Measurements from ENCODE around the gene CDK5R2. TPM values are rescaled to one million over a fixed set of nuclear protein-coding genes. Genes with fewer than 3 reads are reported as not detected.

The CDK5R2 gene
- total and polyA plus RNA-seq, 7 donors: 0.14 to 0.48 (median 0.36) TPM; not detected in 4

DNA sequence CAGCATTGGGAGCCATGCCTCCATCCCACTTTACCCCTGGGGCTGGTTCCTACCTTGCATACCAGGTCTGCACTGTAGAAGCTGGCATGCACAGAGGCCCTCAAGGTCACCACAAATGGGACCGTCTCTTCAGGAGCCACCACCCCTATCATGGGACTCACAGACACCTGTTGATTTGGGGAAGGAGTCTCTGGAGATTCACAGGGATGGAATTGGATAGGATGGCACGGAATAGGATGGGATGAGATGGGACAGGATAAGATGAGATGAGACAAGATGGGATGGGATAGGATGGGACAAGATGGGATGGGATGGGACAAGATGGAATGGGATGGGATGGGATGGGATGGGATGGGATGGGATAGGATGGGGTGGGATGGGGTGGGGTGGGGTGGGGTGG is 49.8 kb downstream of the CDK5R2 start:
- DNase-seq: no peak
- intact Hi-C loops (cut with DNase I): no loop called here
- Histone ChIP-seq H3K27me3 (peaks cover 0 to 52% (median 17%) of the 10 kb centered on the region in 3 donors), H3K9me3 (no peaks in the 10 kb centered on the region), H3K36me3 (no peaks in the 10 kb centered on the region), H3K4me3 (no peak overlapping the region), H3K4me1 (no peaks in the 10 kb centered on the region), H3K27ac (no peak overlapping the region)
- TF ChIP-seq EP300 (IDR thresholded peaks at IDR 0.05) (no peak), POLR2A (IDR thresholded peaks at IDR 0.05) (no peak), POLR2AphosphoS5 (IDR thresholded peaks at IDR 0.05) (no peak)
- TF ChIP-seq, protein P1, sequence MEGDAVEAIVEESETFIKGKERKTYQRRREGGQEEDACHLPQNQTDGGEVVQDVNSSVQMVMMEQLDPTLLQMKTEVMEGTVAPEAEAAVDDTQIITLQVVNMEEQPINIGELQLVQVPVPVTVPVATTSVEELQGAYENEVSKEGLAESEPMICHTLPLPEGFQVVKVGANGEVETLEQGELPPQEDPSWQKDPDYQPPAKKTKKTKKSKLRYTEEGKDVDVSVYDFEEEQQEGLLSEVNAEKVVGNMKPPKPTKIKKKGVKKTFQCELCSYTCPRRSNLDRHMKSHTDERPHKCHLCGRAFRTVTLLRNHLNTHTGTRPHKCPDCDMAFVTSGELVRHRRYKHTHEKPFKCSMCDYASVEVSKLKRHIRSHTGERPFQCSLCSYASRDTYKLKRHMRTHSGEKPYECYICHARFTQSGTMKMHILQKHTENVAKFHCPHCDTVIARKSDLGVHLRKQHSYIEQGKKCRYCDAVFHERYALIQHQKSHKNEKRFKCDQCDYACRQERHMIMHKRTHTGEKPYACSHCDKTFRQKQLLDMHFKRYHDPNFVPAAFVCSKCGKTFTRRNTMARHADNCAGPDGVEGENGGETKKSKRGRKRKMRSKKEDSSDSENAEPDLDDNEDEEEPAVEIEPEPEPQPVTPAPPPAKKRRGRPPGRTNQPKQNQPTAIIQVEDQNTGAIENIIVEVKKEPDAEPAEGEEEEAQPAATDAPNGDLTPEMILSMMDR (IDR thresholded peaks at IDR 0.05): no peak
- WGBS, 2 donors: 78 to 90% methylated on average over 2 of the region's 2 CpGs

DNA sequence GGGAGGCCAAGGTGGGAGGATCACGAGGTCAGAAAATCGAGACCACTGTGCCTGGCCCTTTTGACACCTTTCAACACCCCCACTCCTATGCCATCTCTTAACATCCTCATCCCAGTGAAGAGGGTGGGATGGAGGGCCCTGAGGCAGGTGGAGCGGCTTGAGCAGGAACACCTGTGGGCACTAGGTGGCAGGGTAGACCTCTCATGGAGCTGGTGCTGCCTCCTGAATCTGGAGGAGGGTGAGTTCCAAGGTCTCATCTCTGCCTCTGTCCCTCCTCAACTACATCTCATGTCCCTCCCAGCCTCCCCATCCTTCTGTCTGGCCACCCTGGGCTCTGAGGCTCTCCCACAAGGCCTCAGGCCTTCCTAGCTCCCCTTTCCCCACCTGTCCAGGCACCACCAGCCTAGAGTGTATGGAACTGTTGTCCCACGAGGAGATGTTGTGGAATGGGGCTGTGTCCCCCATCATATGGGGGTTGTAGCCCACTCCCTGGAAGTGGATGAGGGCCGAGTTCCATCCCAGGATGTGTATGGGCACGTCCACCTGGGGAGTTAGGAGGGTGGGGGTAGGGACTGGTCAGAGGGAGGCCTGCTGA is 50.8 kb downstream of the CDK5R2 start:
- no peak for DNase-seq
- Histone ChIP-seq H3K36me3 (no peaks in the 10 kb centered on the region), H3K4me3 (no peak overlapping the region), H3K4me1 (no peaks in the 10 kb centered on the region), H3K9me3 (no peaks in the 10 kb centered on the region), H3K27me3 (peaks cover 0 to 42% (median 13%) of the 10 kb centered on the region in 3 donors), H3K27ac (no peak overlapping the region)
- no peak for TF ChIP-seq POLR2A (IDR thresholded peaks at IDR 0.05)
- no peak for TF ChIP-seq EP300 (IDR thresholded peaks at IDR 0.05)
- TF ChIP-seq POLR2AphosphoS5 (IDR thresholded peaks at IDR 0.05): no peak
- TF ChIP-seq, protein P1 (IDR thresholded peaks at IDR 0.05): no peak
- 29 to 40% methylated on average over 6 of the region's 6 CpGs for WGBS, 2 donors
- intact Hi-C loops (cut with DNase I): no loop called here

DNA sequence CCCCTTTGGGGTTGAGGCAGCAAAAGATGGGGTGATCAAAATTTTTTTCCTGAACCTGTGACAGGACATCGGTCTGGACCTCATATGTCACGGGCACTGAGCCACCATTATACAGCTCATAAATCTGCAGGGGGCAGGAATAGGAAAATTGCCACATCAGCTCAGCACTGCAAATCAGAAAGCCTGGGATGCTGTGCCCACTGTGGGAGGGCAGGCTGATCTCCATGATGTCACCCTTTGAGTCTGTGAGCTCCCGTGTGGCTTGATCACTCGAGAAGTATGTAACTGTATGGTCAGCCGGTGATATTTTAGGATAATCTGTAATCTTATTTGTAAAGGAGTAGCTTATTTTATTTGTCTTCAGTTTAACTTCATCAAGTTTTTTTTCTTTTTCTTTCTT is 51.4 kb downstream of the CDK5R2 start:
- H3K4me1 ChIP-seq: no peaks in the 10 kb centered on the region
- TF ChIP-seq, protein P1 (IDR thresholded peaks at IDR 0.05): no peak
- TF ChIP-seq POLR2A (IDR thresholded peaks at IDR 0.05) (no peak), POLR2AphosphoS5 (IDR thresholded peaks at IDR 0.05) (no peak), EP300 (IDR thresholded peaks at IDR 0.05) (no peak)
- no peaks in the 10 kb centered on the region for H3K9me3 ChIP-seq
- peaks cover 0 to 36% (median 6%) of the 10 kb centered on the region in 3 donors for H3K27me3 ChIP-seq
- H3K36me3 ChIP-seq: no peaks in the 10 kb centered on the region
- no peak for DNase-seq
- intact Hi-C loops (cut with DNase I): no loop called here
- no peak overlapping the region for H3K27ac ChIP-seq
- no peak overlapping the region for H3K4me3 ChIP-seq
- 88 to 93% methylated on average over 5 of the region's 5 CpGs for WGBS, 2 donors

Small RNAs within 50 kb of the gene (small RNA-seq; reads per million reads assigned to genes)
- gene MIR375: 6.1 to 164 (median 65.2) reads per million in 3 donors
- 0 reads per million in 3 donors for gene RNU6-642P

Other genes starting within 250 kb of the CDK5R2 start
- gene TTLL4, start 248.8 kb upstream of the CDK5R2 start, total RNA-seq: 10 to 100 TPM; 11.4 to 16.0 (median 12.5) TPM
- 10 to 100 TPM in 1 of 3 donors, 1 to 10 TPM in 2; 6.0 to 15.1 (median 6.0) TPM for gene TTLL4, start 248.8 kb upstream of the CDK5R2 start, polyA plus RNA-seq
- gene CYP27A1, start 177.5 kb upstream of the CDK5R2 start, total RNA-seq: 10 to 100 TPM; 21.9 to 30.1 (median 25.7) TPM
- 10 to 100 TPM; 13.5 to 17.4 (median 14.6) TPM for gene CYP27A1, start 177.5 kb upstream of the CDK5R2 start, polyA plus RNA-seq
- gene PRKAG3, start 127.9 kb upstream of the CDK5R2 start, total RNA-seq: not detected
- not detected for gene PRKAG3, start 127.9 kb upstream of the CDK5R2 start, polyA plus RNA-seq
- gene WNT6, start 99.9 kb upstream of the CDK5R2 start, total RNA-seq: 1 to 10 TPM; 2.6 to 3.9 (median 3.1) TPM
- 1 to 10 TPM in 1 of 3 donors, not detected in 2; 1.5 TPM for gene WNT6, start 99.9 kb upstream of the CDK5R2 start, polyA plus RNA-seq
- not detected for gene WNT10A, start 78.8 kb upstream of the CDK5R2 start, total RNA-seq
- gene WNT10A, start 78.8 kb upstream of the CDK5R2 start, polyA plus RNA-seq: under 1 TPM in 1 of 3 donors, not detected in 2; 0.38 TPM
- gene FEV, start 25.5 kb downstream of the CDK5R2 start, total RNA-seq: under 1 TPM in 1 of 4 donors, not detected in 3; 0.71 TPM
- 1 to 10 TPM in 1 of 3 donors, under 1 TPM in 1, not detected in 1; 0.77 to 6.0 TPM for gene FEV, start 25.5 kb downstream of the CDK5R2 start, polyA plus RNA-seq
- not detected for gene CRYBA2, start 33.8 kb downstream of the CDK5R2 start, total RNA-seq
- 10 to 100 TPM in 1 of 3 donors, 1 to 10 TPM in 2; 1.4 to 10.8 (median 5.5) TPM for gene CRYBA2, start 33.8 kb downstream of the CDK5R2 start, polyA plus RNA-seq
- not detected for gene CFAP65, start 81.8 kb downstream of the CDK5R2 start, total RNA-seq
- under 1 TPM; under 0.01 to 0.10 (median under 0.01) TPM for gene CFAP65, start 81.8 kb downstream of the CDK5R2 start, polyA plus RNA-seq
- not detected for gene IHH, start 101.3 kb downstream of the CDK5R2 start, total RNA-seq
- 10 to 100 TPM; 12.9 to 36.1 (median 21.6) TPM for gene IHH, start 101.3 kb downstream of the CDK5R2 start, polyA plus RNA-seq
- 10 to 100 TPM; 15.1 to 22.5 (median 18.4) TPM for gene NHEJ1, start 201.1 kb downstream of the CDK5R2 start, total RNA-seq
- gene NHEJ1, start 201.1 kb downstream of the CDK5R2 start, polyA plus RNA-seq: 10 to 100 TPM; 23.6 to 60.1 (median 50.2) TPM
- gene SLC23A3, start 210.4 kb downstream of the CDK5R2 start, total RNA-seq: 1 to 10 TPM in 1 of 4 donors, under 1 TPM in 3; 0.14 to 3.9 (median 0.67) TPM
- 1 to 10 TPM in 2 of 3 donors, under 1 TPM in 1; 0.60 to 6.5 (median 1.6) TPM for gene SLC23A3, start 210.4 kb downstream of the CDK5R2 start, polyA plus RNA-seq
- 10 to 100 TPM; 24.1 to 38.5 (median 34.1) TPM for gene CNPPD1, start 217.3 kb downstream of the CDK5R2 start, total RNA-seq
- gene CNPPD1, start 217.3 kb downstream of the CDK5R2 start, polyA plus RNA-seq: 10 to 100 TPM; 53.5 to 79.5 (median 59.4) TPM
- gene RETREG2, start 218.6 kb downstream of the CDK5R2 start, total RNA-seq: 10 to 100 TPM; 37.3 to 48.2 (median 43.2) TPM
- gene RETREG2, start 218.6 kb downstream of the CDK5R2 start, polyA plus RNA-seq: 10 to 100 TPM; 36.6 to 81.3 (median 43.5) TPM
- 10 to 100 TPM; 26.9 to 55.8 (median 45.6) TPM for gene ZFAND2B, start 247.1 kb downstream of the CDK5R2 start, total RNA-seq
- 100 to 1,000 TPM in 1 of 3 donors, 10 to 100 TPM in 2; 52.4 to 103 (median 95.5) TPM for gene ZFAND2B, start 247.1 kb downstream of the CDK5R2 start, polyA plus RNA-seq